NCI-H1092 treated with DMSO at 0.1 percent for 48 hours (cell line): ENCODE results near the gene MZT2B.
"Not testable (repeated sequence)": the region's sequence is repeated elsewhere in the genome, so short reads cannot be mapped to it uniquely, and the experiment has no call there.

Experiments used
- DNase-seq: peaks from one replicate; lab custom pipeline; 2025; lab: John Stamatoyannopoulos, UW

Gene MZT2B

DNA sequence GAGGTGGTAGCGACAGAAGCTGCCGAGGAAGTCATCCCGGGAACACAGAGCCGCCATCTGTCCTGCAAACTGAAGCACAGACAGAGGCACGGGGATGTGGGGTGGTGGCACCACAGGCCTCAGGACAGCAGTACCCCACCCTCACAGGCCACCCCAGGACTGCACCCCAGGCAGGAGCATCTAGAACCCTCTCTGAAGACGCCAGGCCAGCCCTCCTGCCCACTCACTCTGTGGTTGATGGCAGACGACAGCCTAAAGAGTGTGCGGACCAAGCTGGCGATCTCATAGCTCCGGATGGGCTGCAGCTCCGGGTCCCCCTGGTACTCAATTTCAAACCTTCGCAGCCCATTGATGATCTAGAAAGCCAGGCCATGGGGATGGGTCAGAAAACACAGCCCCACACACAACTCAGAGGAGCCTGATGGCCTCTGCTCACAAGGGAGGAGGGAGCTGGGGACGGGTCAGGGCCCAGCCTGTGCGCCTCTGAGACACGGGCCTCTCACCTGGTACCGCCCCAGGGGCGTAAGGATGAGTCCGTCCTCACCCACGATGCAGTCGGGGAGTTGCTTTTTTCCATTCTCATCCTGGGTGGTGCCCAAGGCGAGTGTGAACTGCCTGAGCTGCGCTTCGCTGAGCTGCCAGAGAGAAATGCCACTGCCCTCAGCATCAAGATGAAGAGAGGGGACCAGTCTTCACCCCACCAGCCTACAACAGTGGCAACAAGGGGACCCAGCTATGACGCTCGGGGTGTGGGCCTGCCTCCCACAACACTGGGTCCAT is 29.1 kb upstream of the MZT2B start:
- no peak for DNase-seq

DNA sequence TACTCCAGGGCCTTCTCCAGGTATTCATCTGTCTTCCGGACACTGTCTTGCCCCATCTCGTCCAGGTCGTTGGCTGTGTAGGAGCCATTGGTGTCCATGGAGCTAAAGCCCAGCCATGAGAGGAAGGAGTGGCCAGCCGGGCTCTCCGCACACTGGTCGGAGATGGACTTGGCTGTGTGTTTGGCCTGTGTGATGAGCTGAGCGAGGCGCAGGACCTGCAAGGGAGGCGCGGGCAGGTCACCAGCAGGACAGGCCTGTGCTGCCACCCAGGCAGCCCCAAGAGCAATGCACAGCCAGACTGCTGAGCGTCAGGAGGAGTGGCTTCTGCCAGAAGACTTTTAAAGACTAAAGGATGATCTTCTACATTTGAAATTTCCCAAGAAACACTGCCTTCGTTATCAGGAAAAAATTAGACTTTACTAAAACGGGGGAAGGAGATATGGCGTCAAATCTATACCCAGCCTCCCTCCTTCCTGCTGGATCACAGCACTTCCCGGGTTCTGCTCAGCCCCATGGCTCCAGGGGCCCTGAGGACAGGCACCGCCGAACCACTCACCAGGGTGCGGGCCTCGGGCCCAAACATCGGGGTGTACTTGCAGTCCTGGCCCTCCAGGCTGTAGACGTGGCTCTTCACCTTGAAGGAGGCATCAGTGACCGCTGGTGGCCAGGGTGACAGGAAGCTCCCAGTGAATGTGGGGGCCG is 28.2 kb upstream of the MZT2B start:
- not testable (repeated sequence) for DNase-seq

DNA sequence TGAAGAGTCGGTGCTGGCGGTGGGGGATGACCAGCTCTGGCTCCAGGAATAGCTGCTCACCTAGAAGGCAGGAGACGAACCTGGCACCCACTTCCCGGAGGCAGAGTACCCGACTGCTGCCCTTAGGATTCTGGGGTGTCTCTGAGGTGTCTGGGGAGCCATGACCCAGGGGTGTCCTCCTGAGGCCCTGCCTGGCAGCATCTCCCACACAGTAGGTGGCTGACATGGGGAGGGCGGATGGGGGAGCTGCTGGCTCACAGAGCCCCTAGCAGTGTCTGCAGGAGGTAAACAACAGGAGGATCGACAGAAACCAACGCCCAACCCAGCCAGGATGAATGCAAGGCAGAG is 27.7 kb upstream of the MZT2B start:
- not testable (repeated sequence) for DNase-seq

DNA sequence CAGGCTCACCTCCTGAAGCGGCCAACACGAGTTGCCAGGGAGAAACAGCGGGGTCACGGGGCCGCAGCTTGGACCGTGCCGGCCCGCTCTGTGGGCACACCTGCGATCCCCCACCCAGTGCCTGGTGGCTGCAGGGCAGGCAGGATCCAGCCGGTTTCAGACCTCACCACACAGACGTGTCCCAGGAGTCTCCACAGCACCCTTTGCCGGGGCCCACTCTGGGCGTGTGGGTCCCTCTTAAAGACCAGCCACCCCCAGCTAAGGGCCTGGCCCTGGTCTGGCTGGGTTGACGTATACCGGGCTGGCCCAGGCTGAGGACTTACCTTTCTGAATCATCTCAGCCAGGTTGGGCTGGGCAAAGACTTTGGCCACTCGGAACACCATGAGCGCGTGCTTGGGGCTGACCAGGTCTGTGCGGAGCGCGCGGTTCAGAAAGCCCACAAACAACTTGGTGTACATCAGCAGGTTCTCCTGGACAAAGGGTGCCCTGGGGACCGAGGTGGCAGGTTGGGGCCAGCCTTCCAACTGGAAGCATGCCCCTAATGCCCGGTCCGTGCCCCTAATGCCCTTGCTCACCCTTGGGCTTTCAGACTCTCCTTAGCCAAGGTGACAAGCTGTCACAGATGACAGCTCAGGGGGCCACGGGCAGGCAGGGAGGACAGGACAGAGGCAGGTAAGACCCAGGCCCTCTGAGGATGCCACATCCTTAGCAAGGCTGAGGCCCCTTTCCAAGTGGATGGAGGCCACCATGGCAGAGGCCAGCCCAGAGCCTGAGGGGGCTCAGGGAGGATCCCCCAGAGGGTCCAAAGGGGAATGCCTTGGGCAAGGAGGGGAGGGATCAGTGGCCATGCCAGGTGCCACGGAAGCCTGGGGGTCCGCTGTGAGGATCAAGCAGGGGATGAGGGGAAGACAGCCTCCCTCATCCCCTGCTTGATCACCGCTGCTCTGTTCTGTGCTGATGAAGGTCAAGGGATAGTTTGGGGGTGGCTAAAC is 27.0 kb upstream of the MZT2B start:
- no peak for DNase-seq

DNA sequence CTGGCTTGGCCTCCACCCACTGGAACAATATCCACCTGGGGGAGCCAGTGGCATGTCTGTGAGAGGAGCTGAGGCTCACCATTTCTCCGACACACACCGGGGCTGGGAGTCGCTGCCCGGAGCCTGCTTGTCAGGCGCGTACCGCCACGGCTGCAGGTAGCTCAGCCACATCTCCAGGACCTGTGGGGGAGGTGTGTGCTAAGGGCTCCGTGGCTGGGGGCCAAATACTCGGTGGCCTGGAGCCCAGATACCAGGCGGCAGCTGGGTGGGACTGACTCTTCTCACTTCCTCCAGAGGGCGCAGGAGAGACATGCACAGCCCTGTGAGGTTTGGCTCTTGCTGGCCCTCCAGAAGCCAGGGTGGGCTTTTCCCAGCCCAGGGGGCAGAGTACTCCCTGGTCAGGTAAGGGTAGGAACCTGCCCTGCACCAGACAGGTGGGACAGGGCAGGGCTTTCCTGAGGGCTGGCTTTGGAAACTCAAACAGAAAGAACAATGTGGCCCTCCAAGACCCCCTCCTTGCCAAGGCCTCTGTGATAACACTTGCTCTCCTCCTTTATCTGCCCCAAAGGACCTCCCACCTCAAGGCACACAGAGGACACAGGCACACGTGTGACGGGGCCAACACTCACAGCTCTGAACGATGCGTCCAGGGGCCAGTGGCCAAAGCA is 26.0 kb upstream of the MZT2B start:
- DNase-seq: peak; percentile 19

DNA sequence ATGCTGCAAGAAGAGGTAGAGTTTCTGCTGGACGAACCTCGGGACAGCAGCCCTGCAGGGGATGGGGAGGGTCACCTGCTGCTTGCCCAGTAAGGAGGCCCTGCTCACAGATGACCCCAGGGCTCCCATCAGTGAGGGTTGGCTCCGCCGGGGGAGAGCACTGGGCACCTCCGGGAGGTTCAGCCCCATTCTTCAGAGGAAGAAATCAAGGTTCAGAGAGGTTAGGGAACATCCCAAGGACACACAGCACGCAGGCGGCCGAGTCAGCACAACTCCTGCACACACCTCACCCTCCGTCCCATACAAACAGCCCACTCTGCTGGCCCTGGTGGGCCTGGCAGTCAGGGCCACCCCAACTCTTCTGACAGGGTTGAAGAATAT is 25.4 kb upstream of the MZT2B start:
- no peak for DNase-seq

DNA sequence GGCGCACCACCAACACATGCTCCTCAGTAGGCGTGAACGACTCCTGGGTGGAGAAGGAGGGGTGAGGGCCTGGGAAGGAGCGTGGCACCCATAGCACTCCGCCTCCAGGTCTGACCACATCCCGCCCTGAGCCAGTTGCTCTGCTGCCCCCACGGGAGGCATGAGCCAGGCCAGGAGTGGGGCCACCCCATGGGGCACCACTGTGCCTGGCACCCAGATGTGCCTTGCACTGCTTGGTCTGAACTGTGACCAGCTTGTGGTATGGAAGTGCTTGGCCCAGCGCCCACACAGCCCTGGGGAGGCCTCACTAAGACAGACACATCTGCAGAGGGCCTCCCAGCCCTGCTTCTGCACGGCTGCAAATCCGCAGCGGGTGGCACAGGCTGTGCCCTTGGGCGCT is 24.7 kb upstream of the MZT2B start:
- not testable (repeated sequence) for DNase-seq

DNA sequence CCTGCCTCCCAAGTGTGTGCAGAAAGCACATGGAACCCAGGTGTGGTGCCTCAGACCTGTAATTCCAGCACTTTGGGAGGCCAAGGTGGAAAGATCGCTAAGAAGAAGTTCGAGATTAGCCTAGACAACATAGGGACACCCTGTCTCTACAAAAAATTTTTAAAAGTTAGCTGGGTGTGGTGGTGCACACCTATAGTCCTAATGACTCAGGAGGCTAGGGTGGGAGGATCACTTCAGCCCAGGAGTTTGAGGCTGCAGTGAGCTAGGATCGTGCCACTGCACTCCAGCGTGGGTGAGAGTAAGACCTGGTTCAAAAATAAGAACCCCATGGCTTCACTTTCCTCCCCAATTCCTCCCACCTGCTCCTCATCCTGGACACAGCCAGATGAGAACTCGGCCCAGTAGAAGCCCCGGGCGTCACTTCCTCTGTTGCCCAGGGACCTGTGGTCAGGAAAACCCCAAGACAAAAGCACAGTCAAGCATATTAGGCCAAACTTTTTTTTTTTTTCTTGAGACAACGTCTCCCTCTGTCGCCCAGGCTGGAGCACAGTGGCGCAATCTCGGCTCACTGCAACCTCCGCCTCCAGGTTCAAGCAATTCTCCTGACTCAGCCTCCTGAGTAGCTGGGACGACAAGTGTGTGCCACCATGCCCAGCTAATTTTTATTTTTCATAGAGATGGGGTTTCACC is 24.1 kb upstream of the MZT2B start:
- DNase-seq: not testable (repeated sequence)

DNA sequence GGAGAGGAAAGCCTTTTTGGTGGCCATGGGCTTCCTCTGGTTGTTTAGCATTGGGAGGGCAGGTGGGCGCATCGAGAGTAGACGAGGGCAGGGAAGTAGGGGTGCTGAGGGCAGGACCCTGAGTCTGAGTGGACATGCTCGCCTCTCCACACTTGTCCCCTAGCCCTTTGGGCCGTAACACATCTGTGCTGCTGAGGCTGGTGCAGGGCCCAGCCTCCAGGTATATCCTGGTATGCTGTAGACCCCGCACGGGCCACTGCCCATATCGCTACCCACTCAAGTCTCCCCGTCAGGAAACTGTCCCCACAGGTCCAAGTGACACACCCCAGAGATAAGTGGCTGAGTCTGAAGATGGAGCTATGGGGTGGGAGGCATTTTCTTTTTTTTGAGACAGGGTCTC is 23.4 kb upstream of the MZT2B start:
- DNase-seq: no peak

DNA sequence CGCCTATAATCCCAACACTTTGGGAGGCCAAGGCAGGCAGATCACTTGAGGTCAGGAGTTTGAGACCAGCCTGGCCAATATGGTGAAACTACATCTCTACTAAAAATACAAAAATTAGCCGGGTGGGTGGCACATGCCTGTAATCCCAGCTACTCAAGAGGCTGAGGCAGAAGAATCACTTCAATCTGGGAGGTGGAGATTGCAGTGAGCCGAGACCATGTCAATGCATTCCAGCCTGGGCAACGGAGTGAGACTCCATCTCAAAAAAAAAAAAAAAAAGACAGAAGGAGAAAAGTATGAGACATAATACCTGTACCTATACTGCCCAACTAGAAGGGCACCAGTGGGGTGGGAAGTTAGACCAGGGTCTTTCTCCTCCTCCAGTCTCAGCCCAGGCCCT is 22.7 kb upstream of the MZT2B start:
- not testable (repeated sequence) for DNase-seq

DNA sequence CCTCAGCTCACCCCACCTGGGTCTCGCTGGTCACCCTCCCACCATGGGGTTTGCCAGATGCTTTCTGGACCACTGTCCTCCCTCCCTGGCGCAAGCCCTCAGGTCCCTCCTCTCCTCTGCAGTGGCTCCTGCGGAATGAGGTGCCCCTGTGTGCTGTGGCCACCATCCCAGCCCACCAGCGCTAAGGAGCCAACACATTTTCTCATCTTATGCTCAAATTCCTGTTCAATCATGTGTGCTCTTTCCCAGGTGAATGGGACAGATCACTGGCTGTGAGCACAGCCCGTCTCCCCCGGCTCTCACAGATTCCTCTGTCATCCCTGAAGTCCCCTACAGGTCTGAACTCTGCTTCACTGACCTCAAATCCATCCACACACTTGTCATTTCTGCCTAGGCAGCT is 21.9 kb upstream of the MZT2B start:
- no peak for DNase-seq

DNA sequence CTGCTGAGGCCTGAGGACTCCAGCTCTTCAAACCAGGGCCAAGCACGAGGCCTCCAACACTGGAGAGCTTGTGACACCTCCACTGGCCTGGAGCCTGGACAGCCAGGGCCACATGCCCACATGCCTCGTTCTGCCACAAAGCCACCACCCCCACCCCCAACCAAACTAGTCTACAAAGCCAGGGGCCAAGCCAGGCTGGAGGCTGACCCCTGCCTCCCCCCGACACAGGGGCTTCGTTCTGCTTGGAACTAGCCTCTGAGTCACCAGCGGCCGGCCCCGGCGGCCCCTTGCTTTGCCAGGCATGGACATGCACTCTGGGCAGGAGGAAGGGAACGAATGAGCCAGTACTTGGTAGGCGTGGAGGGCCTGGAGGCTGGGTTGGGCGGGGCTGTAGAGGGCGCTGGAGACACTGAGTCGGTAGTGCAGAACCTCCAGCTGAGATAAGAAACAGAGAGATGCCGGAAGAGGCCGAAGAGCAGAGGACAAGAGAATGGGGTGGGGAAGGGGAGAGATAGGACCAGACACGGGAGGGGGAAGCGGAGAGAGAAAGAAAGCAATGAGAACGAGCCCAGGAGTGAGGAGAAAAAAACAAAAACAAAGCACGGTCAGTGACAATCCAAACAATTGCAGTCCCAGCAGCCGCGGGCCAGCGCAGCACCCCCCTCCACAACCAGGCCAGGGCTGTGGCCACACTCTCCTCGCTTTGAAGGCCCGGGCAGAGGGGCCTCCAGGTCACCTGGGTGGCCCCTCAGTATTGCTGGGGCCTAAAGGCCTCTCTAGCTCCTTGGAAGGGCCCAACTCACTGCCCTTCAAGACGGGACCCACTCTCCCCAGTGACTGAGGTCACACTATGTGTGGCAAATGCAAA is 21.0 kb upstream of the MZT2B start:
- DNase-seq: not testable (repeated sequence)

DNA sequence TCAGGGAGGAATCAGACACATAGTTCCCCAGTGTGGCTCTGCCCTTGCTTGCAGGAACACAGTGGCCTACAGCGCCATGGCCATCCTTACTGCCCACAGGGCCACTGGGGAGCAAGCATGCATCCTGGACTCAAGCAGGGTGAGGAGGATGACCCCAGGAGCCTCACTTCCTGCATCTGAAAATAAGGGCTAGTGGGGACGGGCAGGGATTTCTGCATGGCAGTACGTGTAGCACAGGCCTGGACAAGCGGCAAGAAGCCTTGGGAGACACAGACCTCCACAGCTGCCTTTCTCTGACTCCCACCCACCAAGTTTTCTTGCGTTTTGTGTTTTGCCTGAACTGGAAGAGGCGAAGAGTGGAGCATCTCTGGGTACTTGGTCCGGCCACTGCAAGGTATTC is 19.6 kb upstream of the MZT2B start:
- DNase-seq: not testable (repeated sequence)

DNA sequence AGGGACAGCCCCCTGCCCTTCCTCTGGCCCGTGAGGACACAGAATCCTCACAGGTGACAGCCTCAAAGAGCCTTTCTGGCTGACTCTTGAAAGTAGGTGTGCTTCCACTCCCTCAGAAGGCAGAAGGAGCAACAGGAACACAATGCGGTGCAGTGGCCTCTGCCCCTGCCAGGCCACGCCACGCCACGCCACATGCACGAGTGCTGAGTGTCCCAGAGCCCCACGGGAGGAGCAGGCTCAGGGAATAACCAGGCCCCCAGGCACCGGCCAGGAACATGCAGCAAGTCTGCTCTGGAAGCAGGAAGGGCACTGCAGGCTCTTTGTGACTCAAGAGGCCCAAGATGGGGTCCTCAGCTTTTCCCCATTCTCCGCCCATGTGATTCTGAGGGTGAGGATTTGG is 19.1 kb upstream of the MZT2B start:
- no peak for DNase-seq

DNA sequence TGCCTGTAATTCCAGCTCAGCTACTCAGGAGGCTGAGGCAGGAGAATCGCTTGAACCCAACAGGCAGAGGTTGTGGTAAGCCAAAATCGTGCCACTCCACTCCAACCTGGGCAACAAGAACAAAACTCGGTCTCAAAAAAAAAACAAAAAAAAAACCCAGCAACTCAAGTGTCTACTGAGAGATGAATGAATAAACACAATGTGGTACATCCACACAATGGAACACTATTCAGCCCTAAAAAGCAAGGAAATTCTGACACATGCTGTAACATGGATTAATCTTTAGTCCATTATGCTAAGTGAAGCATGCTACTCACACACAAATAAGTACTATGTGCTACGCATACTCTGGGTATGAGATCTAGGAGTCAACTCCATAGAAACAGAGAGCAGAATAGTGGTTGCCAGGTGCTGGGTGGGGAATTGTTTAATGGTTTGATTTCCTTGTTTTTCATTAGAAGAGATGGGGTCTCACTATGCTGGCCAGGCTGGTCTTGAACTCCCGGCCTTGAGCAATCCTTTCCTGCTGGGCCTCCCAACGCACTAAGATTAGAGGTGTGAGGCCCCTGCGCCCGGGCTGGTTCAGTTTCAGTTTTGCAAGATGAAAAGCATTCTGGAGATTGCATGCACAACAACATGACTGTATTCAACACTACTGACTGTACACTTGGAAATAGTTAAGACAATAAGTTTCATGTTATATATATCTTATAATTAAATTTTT is 16.6 kb upstream of the MZT2B start:
- DNase-seq: no peak

DNA sequence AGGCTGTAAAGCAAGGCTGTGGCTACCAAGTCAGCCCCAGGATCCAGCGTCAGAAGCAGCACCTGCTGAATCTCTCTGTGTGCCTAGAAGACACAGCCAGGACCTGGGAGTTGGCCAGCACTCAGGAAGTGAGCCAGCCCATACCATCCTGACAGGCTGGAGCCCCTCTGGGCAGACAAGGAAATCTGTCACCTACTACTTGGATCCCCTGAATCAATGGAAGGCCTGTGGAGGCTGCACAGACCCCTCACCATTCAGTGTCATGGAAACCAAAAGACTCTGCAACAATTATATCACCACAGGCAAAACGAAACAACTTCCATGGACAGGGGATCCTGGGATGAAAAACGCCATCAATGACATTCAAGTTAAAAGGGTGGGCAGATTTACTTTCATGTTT is 15.5 kb upstream of the MZT2B start:
- not testable (repeated sequence) for DNase-seq

DNA sequence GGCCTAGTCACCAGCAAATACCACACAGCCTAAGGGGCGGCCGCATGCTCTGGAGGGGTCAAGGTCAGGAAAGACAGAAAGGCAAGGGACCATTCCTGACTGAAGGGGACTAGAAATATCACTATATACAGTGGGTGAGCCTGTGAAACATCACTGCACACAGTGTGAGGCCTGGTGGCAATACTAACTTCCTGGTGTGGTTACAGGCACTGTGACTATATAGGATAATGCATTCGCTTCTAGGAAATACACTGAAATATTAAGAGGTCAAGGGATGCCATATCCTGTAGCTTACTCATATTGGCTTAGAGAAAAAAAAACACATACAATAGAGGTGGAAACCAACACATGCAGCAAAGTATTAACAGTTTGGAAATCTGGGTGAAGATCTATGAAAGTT is 12.9 kb upstream of the MZT2B start:
- not testable (repeated sequence) for DNase-seq

DNA sequence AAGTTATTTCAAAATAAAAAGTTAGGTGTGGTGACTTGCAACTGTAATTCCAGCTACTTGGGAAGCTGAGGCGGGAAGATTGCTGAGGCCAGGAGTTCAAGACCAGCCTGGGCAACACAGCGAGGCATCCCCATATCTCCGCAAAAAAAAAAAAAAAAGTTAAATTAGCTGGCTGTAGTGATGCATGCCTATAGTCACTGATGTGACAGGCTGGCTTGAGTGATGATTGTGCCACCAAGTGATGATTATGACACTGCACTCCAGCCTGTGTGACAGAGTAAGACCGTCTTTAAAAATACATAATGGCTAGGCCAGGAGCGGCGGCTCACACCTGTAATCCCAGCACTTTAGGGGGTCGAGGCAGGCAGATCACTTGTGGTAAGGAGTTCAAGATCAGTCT is 12.2 kb upstream of the MZT2B start:
- no peak for DNase-seq

DNA sequence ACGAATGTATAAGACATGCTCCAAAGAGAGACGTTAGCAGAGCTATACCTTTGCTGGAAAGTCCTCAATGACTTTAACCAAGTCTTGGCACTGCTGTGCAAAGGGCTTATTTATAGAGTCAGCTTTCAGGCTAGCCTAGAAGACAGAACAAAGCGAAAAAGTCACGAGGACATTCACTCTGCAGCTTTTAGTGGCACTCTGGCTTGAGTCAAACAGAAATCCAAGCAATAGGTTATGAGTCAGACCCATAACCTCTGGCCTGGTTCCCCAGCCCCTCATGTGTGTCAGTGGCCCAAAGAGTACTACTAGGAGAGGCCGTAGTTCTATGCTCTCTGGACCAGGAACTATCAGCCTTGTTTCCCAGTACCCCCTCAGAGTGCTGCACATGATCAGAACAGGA is 7.2 kb upstream of the MZT2B start:
- not testable (repeated sequence) for DNase-seq
